ENCODE data around the gene AQP2. TPM values are rescaled to one million over a fixed set of nuclear protein-coding genes. Genes with fewer than 3 reads are reported as not detected.

Gene AQP2
- total and polyA plus RNA-seq, 5 donors from 2014 or later, result not detected

- peaks cover 14% of the 10 kb centered on the region for H3K27me3 Mint-ChIP-seq
- no peak for ATAC-seq (ENCODE audit: low read depth in 2 of 2)
- DNase-seq, result no peak
- no peaks in the 10 kb centered on the region for H3K36me3 Mint-ChIP-seq
- no peaks in the 10 kb centered on the region for H3K27me3 ChIP-seq (ENCODE audit: control insufficient read depth, insufficient read depth, low read length)
- H3K9me3 Mint-ChIP-seq, result no peaks in the 10 kb centered on the region
- H3K4me1 Mint-ChIP-seq, result peaks cover 0 to 4% (median 0%) of the 10 kb centered on the region in 4 donors
- no peaks in the 10 kb centered on the region for H3K36me3 ChIP-seq (ENCODE audit: control insufficient read depth, insufficient read depth, low read length)
- no peak overlapping the region for H3K4me3 ChIP-seq (ENCODE audit: low read depth, low read length)
- H3K4me1 ChIP-seq (ENCODE audit: control insufficient read depth, insufficient read depth, low read length, poor library complexity, severe bottlenecking), result no peaks in the 10 kb centered on the region
- no peak overlapping the region for H3K4me3 Mint-ChIP-seq
- no peak overlapping the region for H3K27ac Mint-ChIP-seq
- no peak overlapping the region for H3K27ac ChIP-seq (ENCODE audit: insufficient read depth, low read length, poor library complexity, severe bottlenecking)
- H3K9me3 ChIP-seq (ENCODE audit: control insufficient read depth in 2 of 2, low read length in 2 of 2), result no peaks in the 10 kb centered on the region
Measured at GRCh38 chr12:49921936-49922335, 28.6 kb upstream of the AQP2 start.

GRCh38 chr12:49922349-49923034 is 28.0 kb upstream of the AQP2 start:
- Mint-ChIP-seq H3K4me1 (peaks cover 0 to 4% (median 0%) of the 10 kb centered on the region in 4 donors), H3K9me3 (no peaks in the 10 kb centered on the region), H3K36me3 (no peaks in the 10 kb centered on the region), H3K4me3 (no peak overlapping the region), H3K27ac (no peak overlapping the region), H3K27me3 (peaks cover 9% of the 10 kb centered on the region)
- Histone ChIP-seq H3K27ac (ENCODE audit: insufficient read depth, low read length, poor library complexity, severe bottlenecking) (no peak overlapping the region), H3K27me3 (ENCODE audit: control insufficient read depth, insufficient read depth, low read length) (no peaks in the 10 kb centered on the region), H3K36me3 (ENCODE audit: control insufficient read depth, insufficient read depth, low read length) (no peaks in the 10 kb centered on the region), H3K4me1 (ENCODE audit: control insufficient read depth, insufficient read depth, low read length, poor library complexity, severe bottlenecking) (no peaks in the 10 kb centered on the region), H3K4me3 (ENCODE audit: low read depth, low read length) (no peak overlapping the region), H3K9me3 (ENCODE audit: control insufficient read depth in 2 of 2, low read length in 2 of 2) (no peaks in the 10 kb centered on the region)
- no peak for DNase-seq
- no peak for ATAC-seq (ENCODE audit: low read depth in 2 of 2)

- no peaks in the 10 kb centered on the region for H3K9me3 ChIP-seq (ENCODE audit: control insufficient read depth in 2 of 2, low read length in 2 of 2)
- DNase-seq (no peak), ATAC-seq (ENCODE audit: low read depth in 2 of 2) (no peak)
- Mint-ChIP-seq H3K4me3 (no peak overlapping the region), H3K27ac (no peak overlapping the region), H3K27me3 (peaks cover 4% of the 10 kb centered on the region), H3K4me1 (peaks cover 0 to 4% (median 0%) of the 10 kb centered on the region in 4 donors), H3K9me3 (no peaks in the 10 kb centered on the region), H3K36me3 (no peaks in the 10 kb centered on the region)
- no peak overlapping the region for H3K27ac ChIP-seq (ENCODE audit: insufficient read depth, low read length, poor library complexity, severe bottlenecking)
- H3K36me3 ChIP-seq (ENCODE audit: control insufficient read depth, insufficient read depth, low read length), result no peaks in the 10 kb centered on the region
- H3K4me1 ChIP-seq (ENCODE audit: control insufficient read depth, insufficient read depth, low read length, poor library complexity, severe bottlenecking), result no peaks in the 10 kb centered on the region
- no peaks in the 10 kb centered on the region for H3K27me3 ChIP-seq (ENCODE audit: control insufficient read depth, insufficient read depth, low read length)
- H3K4me3 ChIP-seq (ENCODE audit: low read depth, low read length), result no peak overlapping the region
Measured at GRCh38 chr12:49923035-49923644, 27.4 kb upstream of the AQP2 start.

GRCh38 chr12:49923880-49924556 is 26.5 kb upstream of the AQP2 start:
- peaks cover 0 to under 1% (median 0%) of the 10 kb centered on the region in 4 donors for H3K4me1 Mint-ChIP-seq
- no peaks in the 10 kb centered on the region for H3K4me1 ChIP-seq (ENCODE audit: control insufficient read depth, insufficient read depth, low read length, poor library complexity, severe bottlenecking)

GRCh38 chr12:49924628-49925246 is 25.8 kb upstream of the AQP2 start:
- DNase-seq (no peak), ATAC-seq (ENCODE audit: low read depth in 2 of 2) (no peak)
- H3K27me3 ChIP-seq (ENCODE audit: control insufficient read depth, insufficient read depth, low read length), result no peaks in the 10 kb centered on the region
- H3K36me3 ChIP-seq (ENCODE audit: control insufficient read depth, insufficient read depth, low read length), result no peaks in the 10 kb centered on the region
- H3K36me3 Mint-ChIP-seq, result no peaks in the 10 kb centered on the region
- no peaks in the 10 kb centered on the region for H3K4me1 Mint-ChIP-seq
- no peak overlapping the region for H3K27ac ChIP-seq (ENCODE audit: insufficient read depth, low read length, poor library complexity, severe bottlenecking)
- H3K4me1 ChIP-seq (ENCODE audit: control insufficient read depth, insufficient read depth, low read length, poor library complexity, severe bottlenecking), result no peaks in the 10 kb centered on the region
- H3K27me3 Mint-ChIP-seq, result peaks cover 5% of the 10 kb centered on the region
- no peak overlapping the region for H3K27ac Mint-ChIP-seq
- no peaks in the 10 kb centered on the region for H3K9me3 ChIP-seq (ENCODE audit: control insufficient read depth in 2 of 2, low read length in 2 of 2)
- H3K4me3 Mint-ChIP-seq, result no peak overlapping the region
- no peak overlapping the region for H3K4me3 ChIP-seq (ENCODE audit: low read depth, low read length)
- no peaks in the 10 kb centered on the region for H3K9me3 Mint-ChIP-seq

More at GRCh38 chr12:49923880-49924556, 26.5 kb upstream of the AQP2 start:
- H3K36me3 Mint-ChIP-seq, result no peaks in the 10 kb centered on the region
- H3K36me3 ChIP-seq (ENCODE audit: control insufficient read depth, insufficient read depth, low read length), result no peaks in the 10 kb centered on the region
- no peaks in the 10 kb centered on the region for H3K9me3 Mint-ChIP-seq
- no peaks in the 10 kb centered on the region for H3K27me3 ChIP-seq (ENCODE audit: control insufficient read depth, insufficient read depth, low read length)
- DNase-seq (no peak), ATAC-seq (ENCODE audit: low read depth in 2 of 2) (no peak)
- no peak overlapping the region for H3K4me3 Mint-ChIP-seq
- no peak overlapping the region for H3K27ac ChIP-seq (ENCODE audit: insufficient read depth, low read length, poor library complexity, severe bottlenecking)
- H3K9me3 ChIP-seq (ENCODE audit: control insufficient read depth in 2 of 2, low read length in 2 of 2), result no peaks in the 10 kb centered on the region
- no peak overlapping the region for H3K27ac Mint-ChIP-seq
- no peaks in the 10 kb centered on the region for H3K27me3 Mint-ChIP-seq
- H3K4me3 ChIP-seq (ENCODE audit: low read depth, low read length), result no peak overlapping the region

- H3K4me1 Mint-ChIP-seq, result peaks cover 0 to 7% (median 0%) of the 10 kb centered on the region in 4 donors
- no peaks in the 10 kb centered on the region for H3K36me3 Mint-ChIP-seq
- no peaks in the 10 kb centered on the region for H3K27me3 ChIP-seq (ENCODE audit: control insufficient read depth, insufficient read depth, low read length)
- no peak overlapping the region for H3K27ac ChIP-seq (ENCODE audit: insufficient read depth, low read length, poor library complexity, severe bottlenecking)
- DNase-seq (no peak), ATAC-seq (ENCODE audit: low read depth in 2 of 2) (no peak)
- H3K9me3 ChIP-seq (ENCODE audit: control insufficient read depth in 2 of 2, low read length in 2 of 2), result no peaks in the 10 kb centered on the region
- no peak overlapping the region for H3K4me3 Mint-ChIP-seq
- peaks cover 8% of the 10 kb centered on the region for H3K27me3 Mint-ChIP-seq
- no peaks in the 10 kb centered on the region for H3K4me1 ChIP-seq (ENCODE audit: control insufficient read depth, insufficient read depth, low read length, poor library complexity, severe bottlenecking)
- no peaks in the 10 kb centered on the region for H3K36me3 ChIP-seq (ENCODE audit: control insufficient read depth, insufficient read depth, low read length)
- no peak overlapping the region for H3K27ac Mint-ChIP-seq
- no peaks in the 10 kb centered on the region for H3K9me3 Mint-ChIP-seq
- H3K4me3 ChIP-seq (ENCODE audit: low read depth, low read length), result no peak overlapping the region
Measured at GRCh38 chr12:49925433-49926204, 24.9 kb upstream of the AQP2 start.

- no peaks in the 10 kb centered on the region for H3K9me3 Mint-ChIP-seq
- ATAC-seq (ENCODE audit: low read depth in 2 of 2) (no peak), DNase-seq (no peak)
- no peaks in the 10 kb centered on the region for H3K36me3 ChIP-seq (ENCODE audit: control insufficient read depth, insufficient read depth, low read length)
- H3K4me3 Mint-ChIP-seq, result no peak overlapping the region
- no peaks in the 10 kb centered on the region for H3K27me3 ChIP-seq (ENCODE audit: control insufficient read depth, insufficient read depth, low read length)
- H3K27me3 Mint-ChIP-seq, result peaks cover 11% of the 10 kb centered on the region
- H3K27ac ChIP-seq (ENCODE audit: insufficient read depth, low read length, poor library complexity, severe bottlenecking), result no peak overlapping the region
- H3K4me1 ChIP-seq (ENCODE audit: control insufficient read depth, insufficient read depth, low read length, poor library complexity, severe bottlenecking), result no peaks in the 10 kb centered on the region
- no peak overlapping the region for H3K4me3 ChIP-seq (ENCODE audit: low read depth, low read length)
- no peaks in the 10 kb centered on the region for H3K36me3 Mint-ChIP-seq
- peaks cover 0 to 7% (median 0%) of the 10 kb centered on the region in 4 donors for H3K4me1 Mint-ChIP-seq
- no peaks in the 10 kb centered on the region for H3K9me3 ChIP-seq (ENCODE audit: control insufficient read depth in 2 of 2, low read length in 2 of 2)
- no peak overlapping the region for H3K27ac Mint-ChIP-seq
Measured at GRCh38 chr12:49928471-49928870, 22.1 kb upstream of the AQP2 start.
